ENCODE measurements around the gene ACBD4.

Gene ACBD4

GRCh38 chr17:45137561-45138305 lies 2.2 kb downstream of the ACBD4 start:
- no peak for DNase-seq

GRCh38 chr17:45138911-45139532 lies 3.5 kb downstream of the ACBD4 start:
- DNase-seq = no peak

DNA sequence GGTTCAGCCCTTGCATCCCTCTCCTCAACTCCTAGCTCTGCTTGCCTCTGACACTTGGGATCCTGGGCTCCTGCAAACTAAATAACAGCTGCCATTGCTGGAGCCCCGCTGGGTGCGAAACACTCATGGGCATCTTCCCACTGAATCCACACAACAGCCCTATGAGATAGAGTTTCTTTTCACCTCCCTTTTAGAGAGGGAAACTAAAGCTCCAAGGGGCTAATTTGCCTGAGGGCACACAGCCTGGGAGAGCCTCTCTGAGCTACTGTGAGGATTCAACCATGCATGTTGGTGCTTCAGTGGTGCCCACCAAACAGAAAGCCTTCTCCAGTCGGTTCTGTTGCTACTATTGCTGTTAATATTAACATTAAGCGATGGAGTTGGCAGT lies 4.0 kb downstream of the ACBD4 start:
- no peak for DNase-seq

DNA sequence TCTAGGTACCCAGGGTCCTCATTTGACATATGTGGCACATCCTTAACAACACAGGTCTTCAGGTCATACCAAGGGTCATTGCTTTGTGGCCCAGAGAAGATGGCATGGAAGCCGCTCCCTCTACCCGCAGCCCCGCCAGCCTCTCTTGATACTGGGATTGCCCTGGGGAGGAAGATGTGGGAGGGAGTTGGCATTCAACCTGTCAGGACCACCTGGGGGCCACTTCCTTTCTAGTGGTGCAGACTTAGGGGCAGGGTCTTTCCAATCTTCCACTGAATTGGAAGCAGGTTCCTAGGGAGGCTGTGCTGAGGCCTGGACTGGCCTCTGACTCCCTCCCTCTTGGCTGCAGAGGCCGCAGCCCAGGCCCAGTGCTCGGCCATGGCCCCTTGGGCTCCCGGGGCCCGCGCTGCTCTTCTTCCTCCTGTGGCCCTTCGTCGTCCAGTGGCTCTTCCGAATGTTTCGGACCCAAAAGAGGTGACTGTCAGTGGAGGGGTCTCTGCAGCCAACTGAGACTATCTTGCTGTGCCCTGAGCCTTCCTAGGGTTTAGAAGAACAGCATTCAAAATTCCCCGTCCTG lies 7.7 kb downstream of the ACBD4 start:
- no peak for DNase-seq

GRCh38 chr17:45143767-45144198 lies 8.3 kb downstream of the ACBD4 start:
- DNase-seq = peak; percentile 28

DNA sequence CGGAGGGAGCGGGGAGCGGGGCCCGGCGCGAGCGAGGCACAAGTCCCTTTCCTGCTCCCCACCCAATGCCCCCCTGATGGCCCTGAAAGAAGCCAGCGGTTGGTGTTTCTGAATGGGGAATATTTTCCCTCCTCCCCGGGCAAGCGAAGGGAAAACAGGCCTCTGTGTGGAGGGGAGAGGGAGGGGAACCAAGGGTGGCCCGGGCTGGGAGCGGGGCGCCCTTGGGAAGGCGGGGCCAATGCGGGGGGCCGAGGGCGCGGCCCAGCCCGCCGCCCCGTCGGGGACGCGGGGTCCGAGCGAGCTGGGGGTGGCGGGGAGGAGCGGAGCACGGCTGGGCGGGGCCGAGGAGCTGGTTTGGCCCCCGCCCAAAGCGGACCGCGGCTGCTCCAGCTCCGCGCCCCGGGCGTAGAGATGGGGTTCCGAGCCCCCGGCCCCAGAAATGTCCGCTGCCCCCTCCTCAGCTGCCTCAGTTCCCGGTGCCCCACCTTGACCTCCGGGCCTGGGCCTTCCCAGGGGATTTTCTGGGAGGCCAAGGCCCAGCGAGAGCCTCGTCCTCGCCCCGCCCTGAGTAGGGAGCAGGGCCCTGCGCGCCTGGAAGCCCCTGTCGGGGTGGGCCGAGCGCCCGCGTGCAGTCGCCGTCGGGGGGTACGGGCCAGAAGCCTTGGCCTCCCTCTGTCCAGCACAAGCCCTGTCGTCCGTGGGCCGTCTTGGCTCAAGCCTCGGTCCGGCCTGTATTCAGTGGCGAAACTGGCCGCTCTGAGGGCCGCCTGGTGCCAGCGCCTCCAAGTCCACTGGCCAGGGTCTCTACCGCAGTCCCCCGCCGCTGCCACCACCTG lies 8.9 kb downstream of the ACBD4 start:
- DNase-seq = no peak

DNA sequence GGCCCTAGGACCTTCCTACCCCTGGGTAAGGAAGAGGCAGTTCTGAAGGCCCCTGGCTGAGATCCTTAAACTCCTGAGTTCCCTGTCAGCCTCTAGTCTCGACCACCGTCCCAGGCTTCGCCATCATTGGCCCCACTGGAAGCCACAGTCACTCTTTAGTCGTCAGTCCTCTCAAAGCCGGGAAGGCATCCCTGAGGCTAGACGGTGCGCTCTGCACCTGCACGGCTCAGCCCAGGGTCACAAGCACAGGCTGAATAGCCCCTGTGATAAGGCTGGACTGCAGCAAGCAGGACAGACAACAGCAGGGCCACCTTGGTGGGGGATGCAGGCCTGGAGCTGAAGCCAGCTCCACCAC lies 9.5 kb downstream of the ACBD4 start:
- no peak for DNase-seq

DNA sequence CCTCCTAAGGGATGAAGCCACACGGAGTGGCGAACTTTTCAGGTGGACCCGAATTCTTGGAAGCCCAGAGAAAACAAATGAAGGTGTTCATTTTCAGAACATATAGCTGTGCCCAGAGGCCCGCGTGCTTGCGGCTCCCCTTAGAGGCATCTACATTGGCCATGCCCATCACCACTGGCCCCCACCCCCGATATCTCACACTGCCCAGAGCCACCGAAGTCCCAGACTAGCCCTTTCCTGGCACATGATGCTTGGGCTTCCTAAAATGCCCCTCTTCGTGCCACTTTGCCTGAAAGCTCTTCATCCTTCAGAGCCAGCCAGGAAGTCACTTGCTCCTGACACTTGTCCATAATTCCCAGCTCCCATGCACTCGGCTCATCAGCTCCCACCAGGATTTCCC lies 10.7 kb downstream of the ACBD4 start:
- no peak for DNase-seq

DNA sequence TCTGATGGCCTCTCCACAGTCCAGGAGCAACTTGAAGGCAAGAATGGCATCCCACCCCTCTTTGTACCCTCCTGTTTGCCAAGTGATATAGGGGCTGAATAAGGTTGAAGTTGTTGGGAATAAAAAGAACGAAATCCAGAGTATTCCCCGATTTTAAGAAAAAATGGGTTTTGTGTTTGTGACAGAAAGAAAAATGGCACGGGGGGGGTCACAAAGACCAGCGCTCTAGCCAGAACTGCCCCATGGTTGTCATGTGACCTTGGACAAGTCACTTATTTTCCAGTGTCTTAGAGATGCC lies 11.1 kb downstream of the ACBD4 start:
- no peak for DNase-seq

- DNase-seq = peak; percentile 61
Measured at GRCh38 chr17:45146890-45147580, 11.5 kb downstream of the ACBD4 start.

- DNase-seq = peak; percentile 61
Measured at GRCh38 chr17:45147581-45148182, 12.2 kb downstream of the ACBD4 start.

- peak; percentile 99 for DNase-seq
Measured at GRCh38 chr17:45148183-45149036, 12.9 kb downstream of the ACBD4 start, which contains the start of gene HEXIM1. Gene HEXIM1 (plus strand): TSS chr17:45148475. CDS start chr17:45149191, 716 bp downstream.

- peak; percentile 60 for DNase-seq
Measured at GRCh38 chr17:45149037-45149668, 13.7 kb downstream of the ACBD4 start.

GRCh38 chr17:45149669-45150664 lies 14.5 kb downstream of the ACBD4 start:
- peak; percentile 21 for DNase-seq

DNA sequence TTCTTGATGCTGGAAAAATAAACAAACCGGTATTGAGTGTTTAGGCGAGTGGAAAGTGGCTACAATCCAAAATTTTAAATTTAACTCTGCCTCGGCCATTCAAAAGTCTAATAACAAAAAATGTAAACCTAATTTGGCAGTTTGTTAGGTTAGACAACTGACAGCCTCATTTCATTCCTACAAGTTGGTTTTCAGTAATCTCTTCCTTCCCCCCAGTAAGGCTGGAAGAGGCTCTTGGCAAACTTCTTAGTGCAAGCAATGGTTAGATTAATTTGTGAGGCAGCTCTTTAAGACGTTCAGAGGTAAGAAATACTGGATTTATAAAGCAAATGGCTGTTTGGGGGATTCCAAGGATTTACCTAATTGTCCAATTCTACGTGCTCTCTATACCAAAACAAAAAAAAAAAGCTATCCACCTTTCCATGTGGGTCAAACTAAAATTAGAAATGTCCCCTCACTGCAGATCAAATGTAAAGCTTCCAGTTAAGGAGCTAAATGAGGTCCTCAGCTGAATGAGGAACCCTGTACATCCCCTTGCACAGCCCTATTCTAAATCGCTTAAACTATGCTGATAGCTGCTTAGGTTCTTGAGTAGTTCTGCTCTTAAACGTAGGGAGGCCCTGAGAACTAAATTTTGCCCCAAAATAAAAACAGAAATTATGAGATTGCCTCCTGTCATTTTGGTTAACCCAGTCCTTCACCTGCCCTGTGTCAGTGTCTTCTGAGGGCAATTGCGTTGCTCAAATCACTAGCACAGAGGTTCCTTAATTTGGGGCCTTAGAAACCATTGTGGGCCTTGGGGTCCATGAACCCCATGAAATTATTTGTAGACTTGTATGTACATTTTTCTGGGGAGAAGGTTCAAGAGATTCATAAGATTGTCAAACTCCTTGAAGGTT lies 15.7 kb downstream of the ACBD4 start:
- DNase-seq = no peak

GRCh38 chr17:45155029-45155428 lies 19.5 kb downstream of the ACBD4 start:
- DNase-seq = no peak

GRCh38 chr17:45155483-45155882 lies 20.0 kb downstream of the ACBD4 start:
- DNase-seq = no peak

- no peak for DNase-seq
Measured at GRCh38 chr17:45156242-45156641, 20.8 kb downstream of the ACBD4 start.

Measured in effector CD8-positive, alpha-beta T cell (primary cell).